ENCODE results near the gene NKAPL. TPM values are rescaled to one million over a fixed set of nuclear protein-coding genes. Genes with fewer than 3 reads are reported as not detected.
A peak's percentile ranks its signal among the peaks of the same experiment; 100 is the strongest.

NKAPL gene
- total and polyA plus RNA-seq, 2 of the 13 experiments (the other 11 are each of a cell fraction or from before 2014, with no cell fraction given) = not detected

DNA sequence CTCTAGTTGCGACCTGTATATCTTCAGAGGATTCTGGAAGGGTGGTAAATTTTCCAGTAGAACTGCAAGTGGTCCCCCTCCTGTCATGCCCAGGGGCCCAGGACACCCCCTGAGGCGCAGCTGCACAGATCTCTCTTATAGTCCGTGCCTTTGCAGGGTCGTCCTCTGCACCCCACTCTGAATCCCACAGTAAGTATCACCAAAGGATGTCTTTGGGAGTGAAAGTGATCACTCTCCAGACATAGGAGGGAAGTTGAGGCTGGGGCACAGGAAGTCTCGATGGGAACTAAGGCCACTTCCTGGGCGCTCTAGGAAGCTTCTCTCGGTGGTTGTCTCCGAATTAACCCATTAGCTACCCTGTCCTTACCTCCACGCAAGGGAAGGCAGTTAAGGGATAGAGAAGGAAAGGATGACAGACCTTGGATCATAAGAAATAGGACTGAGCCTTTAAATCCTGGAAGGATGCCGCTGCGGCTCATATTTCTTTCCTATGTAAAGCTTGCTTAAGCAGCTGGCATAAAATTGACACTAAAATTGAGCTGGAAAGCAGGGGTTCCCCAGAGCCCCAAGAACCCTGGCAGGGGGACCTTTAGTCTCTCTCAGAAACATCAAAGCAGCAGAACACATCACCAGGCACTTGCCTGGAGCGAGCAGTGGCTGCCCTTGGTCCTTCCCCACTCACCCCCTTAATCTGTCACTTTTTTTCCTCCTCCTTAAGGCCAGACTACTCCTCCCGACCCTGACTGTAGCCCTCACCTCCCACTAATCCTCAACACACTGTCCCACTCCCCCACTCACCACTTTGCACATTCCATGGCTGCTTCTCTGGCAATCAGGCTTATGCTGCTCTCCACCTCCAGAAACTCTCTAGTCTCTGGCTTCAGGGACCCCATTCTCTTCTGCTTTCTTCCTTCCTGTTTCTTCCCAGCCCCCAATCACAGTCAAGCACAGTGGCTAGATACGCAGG lies 6.8 kb upstream of the NKAPL start, which contains the start of gene ZKSCAN4 (continued):
- TF ChIP-seq, protein P1, sequence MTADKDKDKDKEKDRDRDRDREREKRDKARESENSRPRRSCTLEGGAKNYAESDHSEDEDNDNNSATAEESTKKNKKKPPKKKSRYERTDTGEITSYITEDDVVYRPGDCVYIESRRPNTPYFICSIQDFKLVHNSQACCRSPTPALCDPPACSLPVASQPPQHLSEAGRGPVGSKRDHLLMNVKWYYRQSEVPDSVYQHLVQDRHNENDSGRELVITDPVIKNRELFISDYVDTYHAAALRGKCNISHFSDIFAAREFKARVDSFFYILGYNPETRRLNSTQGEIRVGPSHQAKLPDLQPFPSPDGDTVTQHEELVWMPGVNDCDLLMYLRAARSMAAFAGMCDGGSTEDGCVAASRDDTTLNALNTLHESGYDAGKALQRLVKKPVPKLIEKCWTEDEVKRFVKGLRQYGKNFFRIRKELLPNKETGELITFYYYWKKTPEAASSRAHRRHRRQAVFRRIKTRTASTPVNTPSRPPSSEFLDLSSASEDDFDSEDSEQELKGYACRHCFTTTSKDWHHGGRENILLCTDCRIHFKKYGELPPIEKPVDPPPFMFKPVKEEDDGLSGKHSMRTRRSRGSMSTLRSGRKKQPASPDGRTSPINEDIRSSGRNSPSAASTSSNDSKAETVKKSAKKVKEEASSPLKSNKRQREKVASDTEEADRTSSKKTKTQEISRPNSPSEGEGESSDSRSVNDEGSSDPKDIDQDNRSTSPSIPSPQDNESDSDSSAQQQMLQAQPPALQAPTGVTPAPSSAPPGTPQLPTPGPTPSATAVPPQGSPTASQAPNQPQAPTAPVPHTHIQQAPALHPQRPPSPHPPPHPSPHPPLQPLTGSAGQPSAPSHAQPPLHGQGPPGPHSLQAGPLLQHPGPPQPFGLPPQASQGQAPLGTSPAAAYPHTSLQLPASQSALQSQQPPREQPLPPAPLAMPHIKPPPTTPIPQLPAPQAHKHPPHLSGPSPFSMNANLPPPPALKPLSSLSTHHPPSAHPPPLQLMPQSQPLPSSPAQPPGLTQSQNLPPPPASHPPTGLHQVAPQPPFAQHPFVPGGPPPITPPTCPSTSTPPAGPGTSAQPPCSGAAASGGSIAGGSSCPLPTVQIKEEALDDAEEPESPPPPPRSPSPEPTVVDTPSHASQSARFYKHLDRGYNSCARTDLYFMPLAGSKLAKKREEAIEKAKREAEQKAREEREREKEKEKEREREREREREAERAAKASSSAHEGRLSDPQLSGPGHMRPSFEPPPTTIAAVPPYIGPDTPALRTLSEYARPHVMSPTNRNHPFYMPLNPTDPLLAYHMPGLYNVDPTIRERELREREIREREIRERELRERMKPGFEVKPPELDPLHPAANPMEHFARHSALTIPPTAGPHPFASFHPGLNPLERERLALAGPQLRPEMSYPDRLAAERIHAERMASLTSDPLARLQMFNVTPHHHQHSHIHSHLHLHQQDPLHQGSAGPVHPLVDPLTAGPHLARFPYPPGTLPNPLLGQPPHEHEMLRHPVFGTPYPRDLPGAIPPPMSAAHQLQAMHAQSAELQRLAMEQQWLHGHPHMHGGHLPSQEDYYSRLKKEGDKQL (CRISPR knock-in tag; IDR thresholded peaks at IDR 0.05; ENCODE audit: low read depth) = no peak
- no peak for TF ChIP-seq ZNF124 (CRISPR knock-in tag; IDR thresholded peaks at IDR 0.05)
- TF ChIP-seq MYC (CRISPR knock-in tag; IDR thresholded peaks at IDR 0.05; ENCODE audit: borderline replicate concordance) = no peak
- no peak for TF ChIP-seq RBFOX2 (IDR thresholded peaks at IDR 0.05; ENCODE audit: low read depth, low read length)
- TF ChIP-seq MEIS2 (CRISPR knock-in tag; IDR thresholded peaks at IDR 0.05) = peak; percentile 38; the same call in 1 of the 2 replicates
- TF ChIP-seq, protein P2, sequence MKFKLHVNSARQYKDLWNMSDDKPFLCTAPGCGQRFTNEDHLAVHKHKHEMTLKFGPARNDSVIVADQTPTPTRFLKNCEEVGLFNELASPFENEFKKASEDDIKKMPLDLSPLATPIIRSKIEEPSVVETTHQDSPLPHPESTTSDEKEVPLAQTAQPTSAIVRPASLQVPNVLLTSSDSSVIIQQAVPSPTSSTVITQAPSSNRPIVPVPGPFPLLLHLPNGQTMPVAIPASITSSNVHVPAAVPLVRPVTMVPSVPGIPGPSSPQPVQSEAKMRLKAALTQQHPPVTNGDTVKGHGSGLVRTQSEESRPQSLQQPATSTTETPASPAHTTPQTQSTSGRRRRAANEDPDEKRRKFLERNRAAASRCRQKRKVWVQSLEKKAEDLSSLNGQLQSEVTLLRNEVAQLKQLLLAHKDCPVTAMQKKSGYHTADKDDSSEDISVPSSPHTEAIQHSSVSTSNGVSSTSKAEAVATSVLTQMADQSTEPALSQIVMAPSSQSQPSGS (CRISPR knock-in tag; IDR thresholded peaks at IDR 0.05) = 0 out of 2 replicates have a peak, but pooled peaks have one; percentile 55
- no peak for TF ChIP-seq SATB2 (CRISPR knock-in tag; IDR thresholded peaks at IDR 0.05)
- 0 out of 2 replicates have a peak, but pooled peaks have one; percentile 40 for TF ChIP-seq PATZ1 (CRISPR knock-in tag; IDR thresholded peaks at IDR 0.05)
- 0 out of 2 replicates have a peak, but pooled peaks have one; percentile 33 for TF ChIP-seq ZNF180 (CRISPR knock-in tag; IDR thresholded peaks at IDR 0.05; ENCODE audit: borderline replicate concordance, low read depth)
- no peak for TF ChIP-seq CBX2 (IDR thresholded peaks at IDR 0.05; ENCODE audit: low read depth, low read length)
- TF ChIP-seq CBX2 (CRISPR knock-in tag; IDR thresholded peaks at IDR 0.05; ENCODE audit: low read depth) = no peak
- peak; percentile 51; the same call in 1 of the 2 replicates for TF ChIP-seq SMC3 (IDR thresholded peaks at IDR 0.05; ENCODE audit: low read length)
- TF ChIP-seq POLR2A (IDR thresholded peaks at IDR 0.05; ENCODE audit: insufficient read depth in 1 of 2, low read depth in 2 of 2, low read length in 2 of 2) = peak; percentile 42 to 74; a peak in 3 of 4 replicates
- TF ChIP-seq ZNF496 (CRISPR knock-in tag; IDR thresholded peaks at IDR 0.05; ENCODE audit: insufficient replicate concordance) = no peak
- TF ChIP-seq, protein P3, sequence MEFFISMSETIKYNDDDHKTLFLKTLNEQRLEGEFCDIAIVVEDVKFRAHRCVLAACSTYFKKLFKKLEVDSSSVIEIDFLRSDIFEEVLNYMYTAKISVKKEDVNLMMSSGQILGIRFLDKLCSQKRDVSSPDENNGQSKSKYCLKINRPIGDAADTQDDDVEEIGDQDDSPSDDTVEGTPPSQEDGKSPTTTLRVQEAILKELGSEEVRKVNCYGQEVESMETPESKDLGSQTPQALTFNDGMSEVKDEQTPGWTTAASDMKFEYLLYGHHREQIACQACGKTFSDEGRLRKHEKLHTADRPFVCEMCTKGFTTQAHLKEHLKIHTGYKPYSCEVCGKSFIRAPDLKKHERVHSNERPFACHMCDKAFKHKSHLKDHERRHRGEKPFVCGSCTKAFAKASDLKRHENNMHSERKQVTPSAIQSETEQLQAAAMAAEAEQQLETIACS (CRISPR knock-in tag; IDR thresholded peaks at IDR 0.05) = no peak
- 0 out of 2 replicates have a peak, but pooled peaks have one; percentile 40 for TF ChIP-seq ZFP37 (CRISPR knock-in tag; IDR thresholded peaks at IDR 0.05; ENCODE audit: borderline replicate concordance)
- peak; percentile 79 for TF ChIP-seq ZFY (CRISPR knock-in tag; IDR thresholded peaks at IDR 0.05)
- no peak for TF ChIP-seq PCBP1 (IDR thresholded peaks at IDR 0.05; ENCODE audit: borderline replicate concordance, low read depth, low read length)
- no peak for TF ChIP-seq ZNF724P (CRISPR knock-in tag; IDR thresholded peaks at IDR 0.05; ENCODE audit: borderline replicate concordance)

Data from HepG2 (cell line).